ENCODE data around the gene ACOT6. TPM values are rescaled to one million over a fixed set of nuclear protein-coding genes. Genes with fewer than 3 reads are reported as not detected.

The ACOT6 gene
- total RNA-seq, 1 experiment from 2014 or later, result not detected

GRCh38 chr14:73602994-73603393 is 9.3 kb upstream of the ACOT6 start:
- no peaks in the 10 kb centered on the region for H3K27me3 ChIP-seq (replicated peaks; ENCODE audit: insufficient read depth, low read depth, low read length, poor library complexity)
- TF ChIP-seq CTCF (conservative IDR thresholded peaks at IDR 0.05; ENCODE audit: low read depth, low read length) (no peak), EZH2 (IDR thresholded peaks at IDR 0.05; ENCODE audit: borderline replicate concordance, low read depth, low read length, poor library complexity, severe bottlenecking) (no peak)
- H3K9me3 ChIP-seq (ENCODE audit: low read depth, low read length, poor library complexity, severe bottlenecking), result no peaks in the 10 kb centered on the region
- no peak overlapping the region for H3K4me3 ChIP-seq (ENCODE audit: low read depth, low read length, poor library complexity, severe bottlenecking)
- no peak overlapping the region for H3K27ac ChIP-seq (ENCODE audit: low read depth, low read length, poor library complexity, severe bottlenecking)
- no peaks in the 10 kb centered on the region for H3K36me3 ChIP-seq (ENCODE audit: insufficient read depth, low read length, poor library complexity, severe bottlenecking)
- no TSS peak for BruUV-seq (replicated peaks)
- intact Hi-C loops (cut with micrococcal nuclease; ENCODE audit: unreplicated experiment), result no loop called here
- H3K4me1 ChIP-seq (ENCODE audit: insufficient read depth, low read length, poor library complexity, severe bottlenecking), result no peaks in the 10 kb centered on the region
- ChIA-PET CTCF (no interaction called here), POLR2A (ENCODE audit: low non-redundant PET) (no interaction called here)
- DNase-seq (ENCODE audit: low spot score), result no peak

GRCh38 chr14:73606271-73606670 is 6.0 kb upstream of the ACOT6 start:
- no TSS peak for BruUV-seq (replicated peaks)
- no peak for DNase-seq (ENCODE audit: low spot score)
- ChIA-PET POLR2A (ENCODE audit: low non-redundant PET) (no interaction called here), CTCF (no interaction called here)
- Histone ChIP-seq H3K9me3 (ENCODE audit: low read depth, low read length, poor library complexity, severe bottlenecking) (no peaks in the 10 kb centered on the region), H3K4me1 (ENCODE audit: insufficient read depth, low read length, poor library complexity, severe bottlenecking) (no peaks in the 10 kb centered on the region), H3K27ac (ENCODE audit: low read depth, low read length, poor library complexity, severe bottlenecking) (no peak overlapping the region), H3K27me3 (replicated peaks; ENCODE audit: insufficient read depth, low read depth, low read length, poor library complexity) (no peaks in the 10 kb centered on the region), H3K36me3 (ENCODE audit: insufficient read depth, low read length, poor library complexity, severe bottlenecking) (no peaks in the 10 kb centered on the region), H3K4me3 (ENCODE audit: low read depth, low read length, poor library complexity, severe bottlenecking) (no peak overlapping the region)
- intact Hi-C loops (cut with micrococcal nuclease; ENCODE audit: unreplicated experiment), result no loop called here
- TF ChIP-seq CTCF (conservative IDR thresholded peaks at IDR 0.05; ENCODE audit: low read depth, low read length), result no peak
- no peak for TF ChIP-seq EZH2 (IDR thresholded peaks at IDR 0.05; ENCODE audit: borderline replicate concordance, low read depth, low read length, poor library complexity, severe bottlenecking)

GRCh38 chr14:73607241-73607640 is 5.1 kb upstream of the ACOT6 start:
- TF ChIP-seq EZH2 (IDR thresholded peaks at IDR 0.05; ENCODE audit: borderline replicate concordance, low read depth, low read length, poor library complexity, severe bottlenecking) (no peak), CTCF (conservative IDR thresholded peaks at IDR 0.05; ENCODE audit: low read depth, low read length) (no peak)
- POLR2A ChIA-PET (ENCODE audit: low non-redundant PET), result interaction anchor here (0.5 kb wide), 1 partner anchor 31 kb away, joined by 6 read pairs; no protein-coding TSS in a partner anchor
- no TSS peak for BruUV-seq (replicated peaks)
- DNase-seq (ENCODE audit: low spot score), result no peak
- Histone ChIP-seq H3K9me3 (ENCODE audit: low read depth, low read length, poor library complexity, severe bottlenecking) (no peaks in the 10 kb centered on the region), H3K27ac (ENCODE audit: low read depth, low read length, poor library complexity, severe bottlenecking) (no peak overlapping the region), H3K36me3 (ENCODE audit: insufficient read depth, low read length, poor library complexity, severe bottlenecking) (no peaks in the 10 kb centered on the region), H3K4me3 (ENCODE audit: low read depth, low read length, poor library complexity, severe bottlenecking) (no peak overlapping the region), H3K4me1 (ENCODE audit: insufficient read depth, low read length, poor library complexity, severe bottlenecking) (no peaks in the 10 kb centered on the region), H3K27me3 (replicated peaks; ENCODE audit: insufficient read depth, low read depth, low read length, poor library complexity) (no peaks in the 10 kb centered on the region)
- CTCF ChIA-PET, result no interaction called here
- intact Hi-C loops (cut with micrococcal nuclease; ENCODE audit: unreplicated experiment), result no loop called here
